Breast epithelium (tissue), 4 donors: ENCODE measurements around the gene GTF2IRD1. TPM values are rescaled to one million over a fixed set of nuclear protein-coding genes. Genes with fewer than 3 reads are reported as not detected.
"Not testable (repeated sequence)": the region's sequence is repeated elsewhere in the genome, so short reads cannot be mapped to it uniquely, and the experiment has no call there.

Experiments used
- DNase-seq, 2 donors: peaks; one replicate each; pipeline ENCODE4 v3.0.0-alpha.2; 2019; ENCODE audit warnings: low spot score in 2 of 2
- H3K27ac ChIP-seq, 2 donors: fragments of 200-600 bp; sonication (generic) in 1 of 2; one replicate each; pipeline ENCODE4 v1.5.1; 2016 to 2019; ENCODE audit warnings: mild to moderate bottlenecking in 1 of 2
- H3K27me3 ChIP-seq, 2 donors: fragments of 200-600 bp; sonication (generic) in 1 of 2; one replicate each; pipeline versions ENCODE4 v1.5.1 to v1.6.0; 2017 to 2019; ENCODE audit warnings: control low read depth in 1 of 2, mild to moderate bottlenecking in 1 of 2
- H3K36me3 ChIP-seq: fragments of 200-600 bp; one replicate; pipeline ENCODE4 v1.5.1; 2019
- H3K4me1 ChIP-seq, 2 donors: fragments of 200-600 bp; sonication (generic); one replicate each; pipeline ENCODE4 v1.5.1; 2016 to 2019; ENCODE audit warnings: control low read depth in 1 of 2
- H3K4me3 ChIP-seq, 3 donors: fragments of 200-600 bp; sonication (generic); 1 replicate in 2 of 3; 2 replicates in 1 of 3; pipeline ENCODE4 v1.5.1; 2016 to 2019; ENCODE audit warnings: mild to moderate bottlenecking in 3 of 3, moderate library complexity in 2 of 3
- H3K9me3 ChIP-seq, 2 donors: fragments of 200-600 bp; sonication (generic) in 1 of 2; one replicate each; pipeline ENCODE4 v1.5.1; 2016 to 2019; ENCODE audit warnings: control low read depth in 1 of 2
- CTCF ChIP-seq, 3 donors: fragments of 450-650 bp; IDR thresholded peaks; one replicate each; pipeline ENCODE4 v1.5.1; 2016 to 2017; ENCODE audit warnings: antibody characterized with exemption in 3 of 3, mild to moderate bottlenecking in 3 of 3, moderate library complexity in 3 of 3
- POLR2A ChIP-seq: fragments of 450-650 bp; IDR thresholded peaks from one replicate; pipeline ENCODE4 v1.6.1; 2016; ENCODE audit warnings: antibody characterized with exemption, mild to moderate bottlenecking, moderate library complexity
- POLR2AphosphoS5 ChIP-seq, 3 donors: sonication (generic); formaldehyde crosslinking; IDR thresholded peaks; one replicate each; pipeline ENCODE4 v1.6.1; 2017; ENCODE audit warnings: antibody characterized with exemption in 3 of 3
- intact Hi-C: fragments of 100-400 bp; cut with DNase I; formaldehyde crosslinking; loops from one replicate; pipeline ENCODE4 v1.15.1; 2023; ENCODE audit warnings: low total_unique reads
- total RNA-seq, 3 donors: library from RNA; depleted of rRNA; stranded (reverse); fragments of >200 nt; gene quantifications; one replicate each; pipeline ENCODE4 v1.1.0, GENCODE V29; 2016

Gene GTF2IRD1
- total RNA-seq, 3 donors from 2014 or later, result 11.0 to 18.7 (median 12.5) TPM

DNA sequence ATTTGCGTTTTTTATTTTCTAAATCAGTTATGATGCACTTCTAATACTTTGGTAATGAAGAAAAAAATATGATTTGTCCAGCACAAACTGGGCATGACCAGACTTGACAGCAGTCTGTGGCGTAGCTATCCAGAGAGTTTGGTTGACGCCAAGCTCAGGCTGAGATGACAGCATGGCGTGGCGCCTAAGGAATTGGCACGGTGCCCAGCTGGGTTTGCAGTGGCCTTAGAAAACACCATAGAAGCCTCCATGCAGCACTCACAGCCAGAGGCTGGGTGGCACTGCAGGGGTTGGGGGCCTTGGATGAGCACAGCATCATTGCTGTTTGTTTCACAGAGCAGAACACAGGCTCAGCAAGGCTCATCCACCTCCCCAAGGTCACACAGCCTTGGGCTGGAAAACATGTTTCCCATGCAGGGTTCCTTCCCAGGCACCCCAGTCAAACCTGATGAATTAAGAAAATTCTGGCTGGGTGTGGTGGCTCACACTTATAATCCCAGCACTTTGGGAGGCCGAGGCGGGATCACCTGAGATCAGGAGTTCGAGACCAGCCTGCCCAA, 88.9 kb downstream of the GTF2IRD1 start:
- no peak overlapping the region for H3K4me3 ChIP-seq
- no peak overlapping the region for H3K27ac ChIP-seq
- DNase-seq, result peak in 1 of 2 donors; percentile 46
- no peaks in the 10 kb centered on the region for H3K36me3 ChIP-seq
- peaks cover 4 to 8% of the 10 kb centered on the region in 2 donors for H3K9me3 ChIP-seq
- H3K27me3 ChIP-seq, result no peaks in the 10 kb centered on the region
- H3K4me1 ChIP-seq, result no peaks in the 10 kb centered on the region
- intact Hi-C loops, result no loop called here
- TF ChIP-seq POLR2A (no peak), POLR2AphosphoS5 (IDR thresholded peaks at IDR 0.05) (no peak), CTCF (IDR thresholded peaks at IDR 0.05) (no peak)

GRCh38 chr7:74544706-74545469, 91.2 kb downstream of the GTF2IRD1 start:
- intact Hi-C loops, result no loop called here

DNA sequence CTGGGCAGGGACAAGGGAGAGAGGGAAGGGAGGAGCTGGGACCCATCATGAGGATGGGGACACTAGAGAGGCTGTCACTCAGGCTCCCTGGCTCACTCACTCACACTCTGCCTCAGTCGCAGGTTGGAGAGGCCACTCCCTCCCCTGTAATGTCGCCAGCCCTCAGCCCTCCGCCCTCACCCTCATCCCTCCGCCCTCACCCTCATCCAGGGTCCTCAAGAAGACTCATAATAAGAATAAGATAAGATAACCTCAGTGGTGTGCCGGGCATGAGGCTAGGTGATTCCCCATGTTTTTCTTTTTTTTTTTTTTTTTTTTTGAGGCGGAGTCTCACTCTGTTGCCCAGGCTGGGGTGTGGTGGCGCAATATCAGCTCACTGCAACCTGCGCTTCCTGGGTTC, 92.2 kb downstream of the GTF2IRD1 start:
- Histone ChIP-seq H3K4me3 (no peak overlapping the region), H3K36me3 (no peaks in the 10 kb centered on the region)
- intact Hi-C loops, result no loop called here

More at GRCh38 chr7:74544706-74545469, 91.2 kb downstream of the GTF2IRD1 start:
- no peak overlapping the region for H3K27ac ChIP-seq
- no peaks in the 10 kb centered on the region for H3K27me3 ChIP-seq
- DNase-seq, result no peak
- no peaks in the 10 kb centered on the region for H3K4me1 ChIP-seq
- TF ChIP-seq CTCF (IDR thresholded peaks at IDR 0.05) (peak in 2 of 3 donors; percentile 15 to 26), POLR2A (no peak)
- no peak overlapping the region for H3K4me3 ChIP-seq
- H3K36me3 ChIP-seq, result no peaks in the 10 kb centered on the region
- peaks cover 4 to 8% of the 10 kb centered on the region in 2 donors for H3K9me3 ChIP-seq

GRCh38 chr7:74553596-74554012, 99.9 kb downstream of the GTF2IRD1 start:
- H3K36me3 ChIP-seq, intact Hi-C loops, H3K4me3 ChIP-seq, H3K9me3 ChIP-seq, DNase-seq, H3K27ac ChIP-seq, H3K4me1 ChIP-seq, H3K27me3 ChIP-seq: not testable (repeated sequence)

More for the DNA sequence above, 92.2 kb downstream of the GTF2IRD1 start:
- Histone ChIP-seq H3K27me3 (no peaks in the 10 kb centered on the region), H3K27ac (no peak overlapping the region), H3K4me1 (no peaks in the 10 kb centered on the region), H3K9me3 (peaks cover 4 to 8% of the 10 kb centered on the region in 2 donors)
- no peak for TF ChIP-seq POLR2A
- TF ChIP-seq CTCF (IDR thresholded peaks at IDR 0.05), result no peak
- TF ChIP-seq POLR2AphosphoS5 (IDR thresholded peaks at IDR 0.05), result no peak
- no peak for DNase-seq

DNA sequence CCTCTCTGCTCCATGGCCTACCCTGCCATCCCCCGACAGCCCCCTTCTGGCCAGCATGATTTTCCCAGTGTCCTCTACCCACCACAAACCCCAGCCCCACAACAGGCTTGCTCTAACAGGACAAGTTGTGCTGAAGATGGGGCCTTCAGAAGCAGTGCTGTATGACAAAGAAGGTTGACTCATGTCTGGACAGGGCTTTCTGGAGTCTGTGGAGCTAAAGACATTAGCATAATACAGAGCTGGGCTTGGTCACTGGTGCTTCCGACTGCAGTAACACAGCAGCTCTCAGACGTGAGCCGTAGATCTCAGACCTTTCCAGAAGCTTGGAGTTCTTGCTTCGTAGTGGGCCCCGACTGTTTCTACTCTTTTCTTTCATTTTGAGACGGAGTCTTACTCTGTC, 100.5 kb downstream of the GTF2IRD1 start:
- Histone ChIP-seq H3K36me3 (no peaks in the 10 kb centered on the region), H3K4me1 (no peaks in the 10 kb centered on the region), H3K27me3 (no peaks in the 10 kb centered on the region), H3K4me3 (no peak overlapping the region), H3K27ac (no peak overlapping the region), H3K9me3 (no peaks in the 10 kb centered on the region)
- DNase-seq, result no peak
- no peak for TF ChIP-seq POLR2AphosphoS5 (IDR thresholded peaks at IDR 0.05)
- no peak for TF ChIP-seq POLR2A
- no peak for TF ChIP-seq CTCF (IDR thresholded peaks at IDR 0.05)
- intact Hi-C loops, result no loop called here
